Activated T-helper 1 cell treated with anti-CD3 and anti-CD28 coated beads, Interleukin-2, amount 50 U/mL, for 16 hours (primary cell): ENCODE data around the gene MATN4.

ENCODE experiments used
- DNase-seq, 2 donors: peaks; one replicate each; pipeline ENCODE4 v3.0.0-alpha.2; 2020; ENCODE audit warnings: low read depth in 1 of 2, low spot score in 1 of 2

The MATN4 gene

DNA sequence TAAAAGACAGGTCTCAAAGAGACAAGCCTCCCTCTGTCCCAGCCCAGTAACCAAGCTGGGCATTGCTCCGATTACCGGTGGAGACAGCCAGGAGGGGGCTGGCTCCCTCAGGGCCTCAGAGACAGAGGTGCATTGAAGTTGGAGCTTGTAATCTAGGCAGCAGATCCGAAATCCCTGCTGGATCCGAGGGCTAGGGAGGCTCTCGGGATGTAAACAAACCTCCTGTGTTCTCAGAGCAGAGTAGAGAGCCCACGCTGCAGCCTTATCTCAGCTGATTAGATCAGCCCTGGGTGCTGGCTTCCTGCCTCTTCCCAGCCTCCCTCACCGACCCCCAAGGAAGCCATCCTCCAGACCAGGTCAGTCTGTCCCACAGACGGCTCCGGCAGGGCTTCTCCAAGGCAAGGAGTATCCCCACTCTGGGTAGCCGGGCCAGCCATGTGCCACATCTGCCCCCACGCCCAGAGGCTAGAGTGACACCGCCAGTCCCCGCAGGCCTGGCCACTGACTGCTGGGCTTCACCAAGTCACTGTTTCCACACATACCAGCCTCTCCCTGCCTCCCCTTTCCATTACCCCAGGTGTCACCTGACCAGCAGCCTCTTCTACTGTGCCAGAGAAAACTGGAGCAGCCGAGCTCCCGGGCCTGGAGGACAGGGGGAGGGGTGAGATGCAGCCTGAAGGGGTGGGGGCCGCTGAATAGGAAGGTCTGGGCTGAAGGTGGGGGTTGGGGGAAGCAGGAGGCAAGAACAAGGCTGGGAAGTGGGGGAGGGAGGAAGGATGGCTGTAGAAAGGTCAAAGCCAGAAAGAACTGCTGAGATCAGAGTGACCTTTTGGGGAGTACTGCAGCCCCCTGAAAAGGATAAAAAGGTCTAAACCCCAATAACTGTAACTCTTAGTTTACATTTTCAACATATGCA, 34.1 kb upstream of the MATN4 start:
- no peak for DNase-seq

DNA sequence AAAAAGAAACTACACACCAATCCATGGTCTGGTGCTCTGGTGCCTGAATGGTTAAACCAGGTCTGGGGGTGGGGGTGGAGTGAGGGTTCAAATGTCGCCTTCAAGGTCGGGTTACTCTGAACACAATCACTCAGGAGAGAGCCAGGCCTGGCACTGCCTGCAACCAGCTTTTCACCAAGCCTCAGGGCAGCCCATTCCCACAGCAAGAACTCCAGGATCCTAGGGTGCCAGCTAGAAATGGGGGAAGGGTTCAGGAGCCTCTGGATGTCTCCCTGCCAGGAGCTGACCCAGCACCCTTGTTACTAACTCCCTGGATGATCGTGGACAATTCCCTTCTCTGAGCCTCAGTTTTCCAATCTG, 33.5 kb upstream of the MATN4 start:
- DNase-seq = no peak

DNA sequence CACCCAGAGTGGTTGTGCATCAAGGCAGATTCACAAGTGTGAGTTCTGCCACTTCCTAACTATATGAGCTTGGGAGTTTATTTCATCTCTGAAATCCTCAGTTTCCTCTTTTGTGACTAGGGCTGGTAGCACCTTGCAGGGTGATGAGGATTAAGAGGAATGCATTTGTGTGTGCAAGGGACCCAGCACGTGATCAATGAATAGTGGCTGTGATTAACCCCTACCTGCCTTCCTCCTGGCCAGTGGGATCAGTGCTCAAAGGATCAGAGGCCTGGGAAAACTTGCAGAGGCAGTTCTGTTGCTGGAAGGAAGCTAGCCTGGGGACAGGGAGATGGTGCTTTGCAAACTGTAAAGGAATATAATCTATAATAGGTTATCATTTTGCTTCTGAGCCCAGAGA, 32.9 kb upstream of the MATN4 start:
- DNase-seq = no peak

DNA sequence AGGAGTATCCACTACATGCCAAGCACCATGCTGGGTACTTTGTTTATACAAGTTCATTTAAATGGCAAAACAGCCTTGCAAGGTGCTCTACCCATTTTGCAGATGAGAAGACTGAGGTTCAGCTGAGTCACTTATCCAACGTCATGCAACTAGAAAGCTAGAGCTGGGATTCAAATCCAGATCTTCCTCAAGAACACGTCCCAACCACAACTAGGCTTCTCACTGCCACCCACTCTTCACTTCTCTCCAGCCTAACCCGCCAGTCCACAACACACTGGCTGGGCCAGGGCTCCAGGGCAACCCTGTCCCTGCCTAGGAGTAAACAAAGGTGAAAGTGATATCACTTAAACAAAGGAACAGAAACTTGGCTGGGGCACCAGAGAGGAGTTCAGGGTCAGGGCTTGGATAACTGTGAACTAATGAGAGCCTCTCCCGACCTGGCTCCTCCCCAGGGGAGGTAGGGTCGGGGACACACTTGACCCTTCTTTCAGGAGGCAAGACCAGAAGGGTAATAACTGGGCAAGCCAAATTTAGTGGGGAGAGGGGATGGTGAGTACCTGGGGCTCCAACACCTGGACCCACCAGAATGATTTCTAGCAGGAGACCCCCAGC, 32.2 kb upstream of the MATN4 start:
- no peak for DNase-seq

DNA sequence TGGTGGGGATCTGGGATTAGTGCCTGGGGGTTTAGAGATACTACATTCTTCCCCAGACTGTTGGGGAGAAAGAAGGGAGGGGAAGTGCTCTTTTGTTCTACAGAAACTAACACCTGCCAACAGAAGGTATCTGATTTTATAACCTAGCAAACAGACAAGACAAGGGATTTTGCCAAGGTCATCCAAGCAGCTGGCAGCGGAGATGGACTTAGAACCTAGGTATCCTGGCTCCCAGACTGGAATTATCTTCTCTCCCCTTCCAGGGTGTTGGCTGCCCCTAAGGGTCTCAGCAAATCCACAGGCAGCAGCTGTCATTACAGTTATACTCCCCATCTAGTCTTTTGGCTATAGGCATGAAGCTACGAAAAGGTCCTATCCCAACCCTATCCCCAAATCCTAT, 31.7 kb upstream of the MATN4 start:
- DNase-seq = no peak

DNA sequence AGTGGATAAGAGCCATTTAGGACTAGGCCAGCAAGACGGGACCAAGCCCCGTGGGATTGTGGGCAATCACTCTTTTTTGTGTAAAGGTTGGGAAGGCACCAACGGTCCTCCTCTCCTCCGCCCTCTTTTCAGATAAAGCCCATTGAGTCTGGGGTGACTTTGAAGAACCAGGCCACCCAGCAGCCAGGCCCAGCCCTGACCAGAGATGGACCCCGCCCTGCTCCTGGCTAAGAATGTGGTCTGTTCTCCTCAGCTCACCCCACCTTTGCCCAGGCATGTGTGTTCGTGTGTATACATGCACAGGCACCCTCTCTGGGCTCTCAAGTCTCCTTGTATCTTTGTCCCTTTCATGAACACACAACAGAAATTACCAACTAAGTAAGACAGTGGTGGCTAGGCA, 31.0 kb upstream of the MATN4 start:
- no peak for DNase-seq

DNA sequence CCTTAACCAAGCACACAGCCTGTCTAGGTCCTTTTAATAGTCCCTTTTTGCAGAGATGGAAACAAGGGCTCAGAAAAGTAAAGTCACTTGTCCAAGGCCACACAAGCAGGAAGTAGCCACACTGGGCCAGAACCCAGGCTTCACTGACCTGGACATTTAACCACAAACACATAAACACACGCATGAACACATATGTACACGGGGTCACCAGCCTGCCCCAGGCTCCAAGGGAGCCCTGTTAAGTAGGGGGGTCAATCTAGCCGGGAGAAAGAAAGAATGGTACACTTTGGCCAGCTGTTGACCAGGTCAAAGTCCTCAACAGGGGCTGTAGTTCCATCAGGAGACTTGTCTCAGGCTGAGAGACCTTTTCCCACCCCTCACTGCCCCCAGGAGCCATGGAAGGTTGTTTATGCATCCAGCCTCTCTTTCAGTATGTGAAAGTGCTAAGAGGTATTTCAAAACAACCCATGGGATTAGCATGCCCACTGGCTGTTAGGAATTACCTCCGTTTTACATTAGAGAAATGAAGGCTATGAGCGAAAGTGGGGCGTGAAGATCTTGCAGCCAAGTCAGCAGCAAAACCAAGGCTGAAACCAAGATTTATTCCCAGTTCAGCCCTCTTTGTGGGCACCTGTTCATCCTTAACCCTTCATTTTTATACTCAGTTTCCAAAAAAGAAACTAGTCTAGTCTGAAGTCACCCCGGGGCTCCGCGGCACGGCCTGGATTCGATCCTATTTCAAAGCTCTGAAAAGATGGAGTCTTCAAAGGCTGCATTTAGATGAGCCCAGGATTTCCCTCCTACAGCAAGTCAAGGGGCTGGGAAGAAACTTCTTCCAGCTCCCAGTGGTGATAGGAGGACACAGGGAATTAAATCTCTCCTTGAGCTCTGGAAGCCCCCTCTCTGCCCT, 30.3 kb upstream of the MATN4 start:
- no peak for DNase-seq

DNA sequence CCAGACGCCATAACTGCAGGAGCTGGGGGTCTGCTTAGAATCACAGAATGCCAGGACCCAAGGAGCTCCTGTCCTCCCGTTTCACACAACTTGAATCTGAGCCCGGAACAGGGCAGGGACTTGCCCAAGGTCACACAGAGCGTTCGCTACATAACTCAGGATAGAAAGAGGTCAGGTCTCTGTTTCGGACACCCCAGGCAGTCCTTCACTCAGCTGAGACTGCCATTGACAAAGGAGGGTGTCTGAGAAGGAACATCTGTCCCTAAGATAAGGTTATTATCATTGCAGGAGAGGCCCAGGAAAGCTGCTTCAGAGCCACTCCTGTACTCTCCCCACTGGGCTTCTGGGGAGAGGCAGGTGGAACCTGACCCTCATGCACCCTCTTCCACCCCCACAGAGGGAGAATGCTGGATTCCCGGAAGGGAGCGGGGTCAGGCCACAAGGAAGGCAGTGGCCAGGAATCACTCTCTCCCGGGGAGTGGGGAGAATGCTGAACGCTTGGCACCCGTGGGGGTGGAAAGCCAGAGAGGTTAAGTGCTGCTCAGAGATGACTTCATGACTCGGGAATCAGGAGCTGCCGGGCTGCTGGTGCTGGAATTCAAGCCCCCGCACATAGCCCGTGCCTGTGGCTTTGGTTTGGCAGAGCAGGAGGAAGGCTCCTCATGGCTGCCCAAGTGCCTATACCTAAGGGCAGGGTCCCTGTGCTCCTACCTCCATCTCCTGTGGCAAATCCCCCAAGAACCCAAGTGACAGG, 29.4 kb upstream of the MATN4 start:
- DNase-seq = no peak

DNA sequence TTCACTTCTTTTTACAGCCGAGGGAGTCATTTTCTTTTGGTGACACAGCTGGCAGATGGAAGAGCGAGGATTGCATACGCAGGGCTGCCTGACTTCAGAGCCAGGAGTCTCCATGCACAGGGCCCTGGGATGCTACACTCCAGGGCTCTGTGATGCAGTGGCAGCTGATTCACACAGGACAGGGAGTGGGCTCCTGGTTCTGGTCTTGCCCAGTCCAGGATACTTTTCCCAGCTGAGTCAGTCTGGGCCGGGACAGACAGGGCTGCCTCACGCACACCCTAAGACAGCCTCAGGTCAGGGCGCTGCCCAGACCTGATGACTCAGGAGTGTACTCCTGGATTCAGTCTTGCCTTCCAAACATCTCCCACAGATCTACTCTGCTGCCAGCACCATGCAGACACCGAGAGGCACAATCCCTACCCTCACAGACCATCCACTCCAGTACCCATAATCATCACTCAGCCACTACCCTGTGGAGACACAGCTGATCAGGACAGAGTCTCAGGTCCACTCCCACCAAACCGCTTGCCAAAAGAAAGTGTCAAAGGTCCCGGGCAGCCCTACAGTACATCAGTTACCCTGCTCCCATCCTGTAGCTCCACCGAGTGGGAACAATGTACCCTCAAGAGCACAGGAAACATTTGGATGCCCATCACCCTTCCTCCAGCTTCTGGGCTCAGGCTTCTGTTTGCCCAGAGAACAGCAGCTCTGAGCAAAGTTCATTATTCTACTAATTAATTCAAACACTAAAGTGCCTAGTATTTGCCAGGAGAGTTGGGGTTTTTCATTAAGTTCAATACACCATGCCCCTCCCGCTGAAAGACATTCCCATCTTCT, 28.6 kb upstream of the MATN4 start:
- DNase-seq = no peak

DNA sequence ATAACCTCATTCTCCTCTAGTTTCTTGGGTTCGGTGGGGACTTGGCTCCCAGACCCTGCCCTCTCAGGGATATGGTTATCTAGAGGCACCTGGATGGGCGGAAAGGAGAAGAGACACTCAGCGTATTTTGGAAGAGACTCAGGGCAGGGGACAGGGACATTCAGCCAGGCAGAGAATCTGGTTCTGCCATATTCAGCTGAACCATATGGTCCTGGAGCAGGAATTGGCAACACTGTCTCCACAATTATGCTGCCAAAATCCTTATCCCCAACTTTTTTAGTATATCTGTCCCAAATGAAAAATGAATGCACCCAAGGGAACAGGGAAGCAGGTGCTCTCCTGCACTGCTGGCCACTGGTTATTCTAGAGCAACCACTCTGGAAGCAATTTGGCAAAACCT, 22.4 kb upstream of the MATN4 start:
- DNase-seq = no peak

DNA sequence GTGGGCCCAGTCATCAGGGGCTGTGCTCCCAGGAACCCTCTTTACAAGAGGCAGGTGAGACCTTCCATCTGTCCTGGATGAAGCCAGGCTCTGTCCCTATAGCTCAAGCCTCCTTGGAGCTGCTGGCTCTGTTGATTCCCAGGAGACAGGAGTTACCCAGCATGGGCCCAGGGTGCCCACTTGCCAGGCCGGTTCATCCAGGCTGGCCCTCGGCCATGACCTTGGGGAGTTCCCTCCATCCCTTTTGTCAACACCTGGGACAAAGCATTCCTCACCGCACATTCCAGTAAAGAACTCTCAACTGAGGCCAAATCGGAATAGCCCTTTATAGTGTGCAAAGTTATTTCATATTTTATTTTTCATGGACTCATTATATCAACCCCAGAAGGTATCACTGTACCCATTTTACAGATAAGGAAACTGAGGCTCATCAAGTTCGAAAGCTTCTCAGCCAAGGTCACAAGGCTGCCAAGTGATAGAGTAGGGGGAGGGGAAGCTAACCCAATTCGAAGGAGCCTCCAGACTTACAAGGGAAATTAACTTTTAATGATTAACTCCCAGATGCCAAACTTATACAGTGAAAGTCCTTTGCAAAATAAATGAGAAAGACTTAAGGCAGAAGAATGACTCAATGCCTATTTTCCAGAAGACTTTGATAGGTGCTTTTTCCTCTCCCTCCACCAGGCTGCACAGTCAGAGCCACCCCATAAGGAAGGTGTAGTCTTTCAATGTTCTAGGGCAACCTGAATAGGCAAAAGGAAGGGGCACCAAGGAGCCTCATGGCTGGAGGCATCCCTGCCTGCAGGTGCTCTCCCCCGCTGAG, 21.6 kb upstream of the MATN4 start:
- no peak for DNase-seq

DNA sequence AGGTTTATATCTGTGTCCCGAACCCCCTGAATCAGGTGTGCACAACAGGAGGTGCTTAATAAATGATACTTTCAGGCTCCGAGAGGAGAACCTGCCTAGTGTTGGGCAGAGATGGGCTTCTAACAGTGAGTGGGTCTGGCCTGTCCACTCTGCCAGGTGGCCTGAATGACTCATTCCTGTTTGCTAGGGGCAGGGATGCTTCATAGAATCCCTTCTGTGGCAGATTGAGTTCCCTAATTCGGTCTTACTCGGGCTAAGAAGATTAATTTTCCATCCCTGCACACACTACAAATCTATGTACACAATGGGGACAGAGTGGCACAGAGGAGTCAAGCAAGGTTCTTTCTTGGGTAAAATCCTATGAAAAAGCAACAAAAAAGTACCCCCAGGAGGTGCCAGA, 20.4 kb upstream of the MATN4 start:
- DNase-seq = no peak

DNA sequence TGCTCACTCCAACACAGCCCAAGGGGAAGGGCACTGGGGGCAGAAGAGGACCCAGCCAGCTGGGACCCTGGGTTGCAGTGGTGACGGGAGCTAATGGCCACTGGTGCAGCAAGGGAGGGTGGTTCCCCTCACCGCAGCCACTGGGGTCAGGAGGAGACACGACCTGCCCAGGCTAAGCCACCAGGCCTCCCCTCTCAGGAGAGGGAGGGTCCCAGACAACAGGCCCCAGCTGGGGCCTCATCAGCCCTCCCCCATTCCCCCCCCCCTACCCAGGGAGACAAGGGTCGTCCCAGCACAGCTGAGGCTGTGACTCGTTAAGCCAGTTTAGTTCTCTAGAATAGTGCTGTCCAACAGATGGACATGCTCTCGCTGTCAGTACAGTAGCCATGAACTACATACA, 17.3 kb upstream of the MATN4 start:
- no peak for DNase-seq

DNA sequence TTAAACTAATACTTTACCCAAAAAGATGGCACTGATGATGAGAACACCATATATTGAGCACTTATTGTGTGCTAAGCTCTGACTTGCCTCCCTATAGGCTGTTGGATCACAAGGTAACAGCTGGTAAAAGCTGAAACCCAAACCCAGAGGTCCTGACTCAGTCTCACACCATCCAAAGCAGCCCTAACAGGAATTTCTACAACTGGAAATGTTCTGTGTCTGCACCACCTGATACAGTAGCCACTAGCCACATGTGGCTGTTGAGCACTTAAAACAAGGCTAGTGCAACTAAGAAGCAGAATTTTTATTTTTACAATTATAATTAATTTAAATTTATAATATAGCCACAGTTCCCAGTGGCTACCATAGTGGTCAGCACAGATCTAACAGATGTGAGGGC, 15.6 kb upstream of the MATN4 start:
- no peak for DNase-seq

DNA sequence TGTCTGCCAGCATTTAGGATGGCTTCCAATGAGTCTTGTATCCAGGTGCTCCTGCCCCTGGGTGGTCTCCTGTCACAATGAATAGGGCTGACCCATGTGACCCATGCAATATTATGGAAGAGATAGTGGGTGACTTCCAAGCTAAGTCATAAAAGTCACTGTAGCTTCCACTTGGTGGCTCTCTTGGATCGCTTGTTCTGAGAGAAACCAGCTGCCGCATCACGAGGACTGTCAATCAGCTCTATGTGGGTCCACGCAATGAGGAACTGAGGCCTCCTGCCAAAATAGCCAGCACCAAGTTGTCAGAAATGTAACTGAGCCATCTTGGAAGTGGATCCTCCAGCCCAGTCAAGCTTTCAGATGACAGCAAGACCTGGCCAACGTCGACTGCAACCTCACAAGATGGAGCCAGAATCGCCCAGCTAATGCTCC, 14.9 kb upstream of the MATN4 start:
- no peak for DNase-seq

DNA sequence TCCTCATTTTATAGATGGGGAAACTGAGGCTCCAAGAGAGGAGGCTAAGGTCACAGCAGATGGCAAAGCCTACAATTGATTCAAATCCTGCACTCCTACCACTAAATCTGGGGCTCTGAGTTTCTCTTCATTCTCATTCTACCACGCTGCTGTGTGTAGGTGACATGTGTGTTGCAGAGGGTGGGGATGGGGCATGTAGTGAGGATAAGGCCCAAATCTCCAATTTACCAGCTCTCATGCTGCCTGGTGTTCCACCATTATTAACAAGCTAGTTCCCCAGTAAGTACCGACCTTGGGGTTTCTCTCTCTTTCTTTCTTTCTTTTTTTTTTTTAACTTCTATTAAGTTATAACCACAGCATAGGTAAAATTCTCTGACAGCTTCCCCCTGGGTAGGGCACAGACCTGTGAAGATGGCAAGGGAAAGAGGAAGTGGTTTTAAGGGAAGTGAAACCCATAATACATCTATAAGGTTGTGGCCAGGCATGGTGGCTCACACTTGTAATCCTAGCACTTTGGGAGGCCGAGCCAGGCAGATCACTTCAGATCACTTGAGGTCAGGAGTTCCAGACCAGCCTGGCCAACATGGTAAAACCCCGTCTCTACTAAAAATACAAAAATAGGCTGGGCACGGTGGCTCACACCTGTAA, 13.0 kb upstream of the MATN4 start:
- DNase-seq = no peak

DNA sequence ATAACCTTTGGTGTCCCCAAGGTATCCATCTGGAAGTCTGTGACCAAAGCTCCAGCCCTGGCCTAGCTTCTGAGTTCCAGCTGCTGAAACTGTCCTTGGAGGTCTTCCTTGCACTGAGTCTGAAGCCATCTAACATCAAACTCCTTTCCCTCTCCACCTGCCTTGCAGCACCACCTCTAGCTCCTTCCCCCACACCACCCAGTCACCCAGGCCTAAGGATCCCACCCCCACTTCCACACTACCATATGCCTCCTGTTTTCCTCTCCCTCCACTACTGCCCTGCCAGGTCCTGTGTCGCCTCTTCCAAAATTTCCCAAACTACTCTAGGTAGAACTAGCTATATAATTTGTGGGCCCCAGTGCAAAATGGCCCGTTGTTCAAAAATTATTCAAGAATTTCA, 10.8 kb upstream of the MATN4 start:
- DNase-seq = no peak

DNA sequence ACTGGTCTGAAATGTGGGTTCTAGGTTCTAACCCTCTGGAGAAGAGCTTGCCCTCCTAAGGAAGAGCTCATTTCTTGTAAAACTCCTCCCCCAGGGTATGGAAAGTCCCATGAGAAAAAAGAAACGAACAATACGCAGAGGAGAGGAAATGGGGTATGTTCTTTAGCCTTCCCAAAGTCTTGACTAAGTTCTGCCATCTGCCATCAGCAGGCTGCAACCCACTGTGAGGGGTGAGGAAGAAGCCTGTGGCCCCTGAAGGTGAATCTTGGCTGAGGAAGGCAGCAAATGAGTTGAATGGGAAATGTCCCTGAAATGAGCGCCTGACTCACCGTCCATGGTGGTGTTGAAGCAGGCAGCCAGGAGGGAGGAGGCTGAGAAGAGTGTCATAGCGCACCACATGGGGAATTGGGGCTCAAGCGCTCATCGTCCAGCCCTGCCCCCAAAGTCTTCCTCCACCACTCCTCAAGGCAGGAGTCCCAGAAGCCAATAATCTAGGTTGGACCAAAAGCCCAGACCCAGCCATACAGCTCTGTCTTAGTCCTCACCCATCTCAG, 10.4 kb upstream of the MATN4 start:
- DNase-seq = no peak

DNA sequence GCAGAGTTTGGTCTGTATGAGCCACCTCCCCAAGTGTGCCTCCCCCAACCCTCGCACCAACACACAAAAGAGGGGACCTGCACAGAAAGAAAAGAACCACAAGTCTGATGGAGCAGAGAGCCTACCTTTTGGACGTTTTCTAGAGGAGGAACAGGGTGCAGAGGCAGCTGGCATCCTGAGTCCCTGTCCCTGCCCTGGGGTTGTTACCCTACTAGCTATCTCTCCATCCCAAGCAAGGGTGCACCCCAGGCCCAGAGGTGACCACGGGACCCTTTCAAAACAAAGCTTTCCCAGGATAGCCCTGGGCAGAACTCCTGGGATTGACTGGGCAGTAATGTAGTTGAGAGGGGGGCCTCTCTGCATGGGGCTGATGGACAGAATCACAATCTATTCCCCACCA, 9.7 kb upstream of the MATN4 start:
- no peak for DNase-seq
